MM.1S (cell line): Measurements from ENCODE around the gene CCDC6.

ENCODE experiments used
- DNase-seq: peaks from one replicate; pipeline ENCODE4 v3.0.0-alpha.2; 2015
- H2AFZ ChIP-seq: fragments of 300-600 bp; sonication (generic); 2 replicates; pipeline ENCODE4 v1.6.0; 2016; ENCODE audit warnings: antibody characterized with exemption, low read length
- H3F3A ChIP-seq: fragments of 300-600 bp; sonication (generic); 2 replicates; pipeline ENCODE4 v1.6.1; 2016; ENCODE audit warnings: mild to moderate bottlenecking, antibody characterized with exemption, low read length, moderate library complexity, mixed read lengths; ENCODE audit not compliant: insufficient read depth
- H3K27ac ChIP-seq: fragments of 300-600 bp; sonication (generic); 2 replicates; pipeline ENCODE4 v1.5.1; 2016; ENCODE audit warnings: mild to moderate bottlenecking, low read length
- H3K27me3 ChIP-seq: fragments of 300-600 bp; sonication (generic); replicated peaks from 2 replicates; pipeline ENCODE4 v1.6.0; 2016; ENCODE audit warnings: low read length; ENCODE audit not compliant: insufficient read depth
- H3K36me3 ChIP-seq: fragments of 300-600 bp; sonication (generic); replicated peaks from 2 replicates; pipeline ENCODE4 v1.6.1; 2016; ENCODE audit warnings: mild to moderate bottlenecking, low read length, mixed read lengths; ENCODE audit not compliant: insufficient read depth
- H3K4me1 ChIP-seq: fragments of 300-600 bp; sonication (generic); 2 replicates; pipeline ENCODE4 v1.6.1; 2016; ENCODE audit warnings: low read length, mixed read lengths
- H3K4me2 ChIP-seq: fragments of 300-600 bp; sonication (generic); 2 replicates; pipeline ENCODE4 v1.6.0; 2016; ENCODE audit warnings: low read depth, low read length
- H3K4me3 ChIP-seq: fragments of 300-600 bp; sonication (generic); 2 replicates; pipeline ENCODE4 v1.5.1; 2016; ENCODE audit warnings: low read length, mixed read lengths
- H3K79me2 ChIP-seq: fragments of 300-600 bp; sonication (generic); 2 replicates; pipeline ENCODE4 v1.6.1; 2016; ENCODE audit warnings: mixed run types, low read length, mixed read lengths
- H3K9ac ChIP-seq: fragments of 300-600 bp; sonication (generic); 2 replicates; pipeline ENCODE4 v1.6.1; 2016; ENCODE audit warnings: low read length, mixed read lengths
- H3K9me2 ChIP-seq: fragments of 300-600 bp; sonication (generic); replicated peaks from 2 replicates; pipeline ENCODE4 v1.6.1; 2016; ENCODE audit warnings: mild to moderate bottlenecking, low read length, mixed read lengths; ENCODE audit not compliant: insufficient read depth
- H3K9me3 ChIP-seq: fragments of 300-600 bp; sonication (generic); replicated peaks from 2 replicates; pipeline ENCODE4 v1.6.1; 2016; ENCODE audit warnings: mild to moderate bottlenecking, low read length, mixed read lengths; ENCODE audit not compliant: insufficient read depth
- H4K20me1 ChIP-seq: fragments of 300-600 bp; sonication (generic); 2 replicates; pipeline ENCODE4 v1.6.1; 2016; ENCODE audit warnings: mild to moderate bottlenecking, low read length, moderate library complexity, mixed read lengths; ENCODE audit not compliant: insufficient read depth
- CTCF ChIP-seq: fragments of 300-600 bp; sonication (generic); IDR thresholded peaks from 2 replicates; pipeline ENCODE4 v1.5.1; 2016; ENCODE audit warnings: antibody characterized with exemption, low read length, mixed read lengths
- EZH2 ChIP-seq: fragments of 300-600 bp; sonication (generic); optimal IDR thresholded peaks from 2 replicates; pipeline ENCODE3; 2017; ENCODE audit warnings: low read depth, mild to moderate bottlenecking, antibody characterized with exemption, low read length, mixed read lengths
- EZH2phosphoT487 ChIP-seq: fragments of 300-600 bp; sonication (generic); IDR thresholded peaks from 2 replicates; pipeline ENCODE4 v1.6.1; 2018; ENCODE audit warnings: antibody characterized with exemption, low read length

CCDC6 gene

DNA sequence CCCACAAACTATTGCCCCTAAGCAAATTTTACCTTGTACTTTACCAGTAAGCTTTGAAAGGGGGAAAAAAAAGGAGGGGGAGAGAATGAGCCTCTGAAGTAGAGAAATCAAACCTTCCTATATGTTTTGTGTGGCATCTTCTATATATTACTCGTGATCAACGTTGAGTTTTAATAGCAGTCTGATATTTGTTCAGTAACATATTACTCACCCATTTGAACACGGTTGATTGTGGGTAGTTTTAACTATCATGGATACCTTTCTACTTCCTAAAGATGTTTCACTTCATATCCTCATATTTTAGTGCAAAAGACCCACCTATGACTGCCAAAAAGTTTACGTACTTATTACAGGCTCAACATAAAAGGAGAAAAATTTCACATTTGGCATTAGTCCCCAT is 54.5 kb downstream of the CCDC6 start:
- Histone ChIP-seq H3K4me3 (no peak overlapping the region), H3K36me3 (no peaks in the 10 kb centered on the region), H3K4me1 (peaks cover 11% of the 10 kb centered on the region; the same call in 1 of the 2 replicates), H3K9me2 (no peaks in the 10 kb centered on the region), H3K27me3 (no peaks in the 10 kb centered on the region), H3K27ac (no peak overlapping the region), H2AFZ (no peak overlapping the region), H4K20me1 (no peaks in the 10 kb centered on the region), H3K79me2 (peaks cover 11% of the 10 kb centered on the region), H3K9me3 (no peaks in the 10 kb centered on the region), H3K4me2 (no peak overlapping the region), H3F3A (no peaks in the 10 kb centered on the region), H3K9ac (no peak overlapping the region)
- no peak for TF ChIP-seq CTCF
- no peak for TF ChIP-seq EZH2
- no peak for TF ChIP-seq EZH2phosphoT487
- no peak for DNase-seq

- no peaks in the 10 kb centered on the region for H3K79me2 ChIP-seq
- H3K9ac ChIP-seq = no peak overlapping the region
- H3K27me3 ChIP-seq = no peaks in the 10 kb centered on the region
- TF ChIP-seq CTCF (no peak), EZH2 (no peak), EZH2phosphoT487 (no peak)
- peaks cover 8% of the 10 kb centered on the region; the same call in 1 of the 2 replicates for H3K4me1 ChIP-seq
- H4K20me1 ChIP-seq = no peaks in the 10 kb centered on the region
- H3K9me2 ChIP-seq = no peaks in the 10 kb centered on the region
- no peak overlapping the region for H3K4me3 ChIP-seq
- H3K9me3 ChIP-seq = no peaks in the 10 kb centered on the region
- no peak overlapping the region for H3K4me2 ChIP-seq
- H3F3A ChIP-seq = no peaks in the 10 kb centered on the region
- H3K36me3 ChIP-seq = no peaks in the 10 kb centered on the region
- no peak overlapping the region for H3K27ac ChIP-seq
- no peak for DNase-seq
- no peak overlapping the region for H2AFZ ChIP-seq
These were observed 58.5 kb downstream of the CCDC6 start for GRCh38 chr10:59847888-59848287.

DNA sequence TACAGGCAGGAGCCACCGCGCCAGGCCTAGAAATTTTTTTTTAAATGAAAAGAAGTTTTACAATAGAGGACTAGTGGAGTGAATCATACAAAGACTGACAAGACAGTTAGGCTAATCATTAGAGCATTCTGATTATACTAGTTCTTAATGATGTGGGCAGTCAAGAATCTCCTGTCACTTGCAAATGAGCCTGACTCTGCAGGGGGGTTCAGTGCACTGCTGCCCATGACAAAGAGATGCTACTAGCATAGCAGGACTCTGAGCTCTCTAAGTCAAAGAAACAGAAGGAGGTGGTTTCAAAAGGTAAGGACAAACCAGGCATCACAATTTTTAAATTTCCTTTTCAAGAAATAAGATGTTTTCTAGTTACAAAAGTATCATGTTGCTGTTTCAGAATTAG is 59.0 kb downstream of the CCDC6 start:
- no peak for DNase-seq
- H3K27ac ChIP-seq = no peak overlapping the region
- H3K27me3 ChIP-seq = no peaks in the 10 kb centered on the region
- H3K9me2 ChIP-seq = no peaks in the 10 kb centered on the region
- H3K4me1 ChIP-seq = peaks cover 2% of the 10 kb centered on the region; the same call in 1 of the 2 replicates
- H3K79me2 ChIP-seq = no peaks in the 10 kb centered on the region
- H3K4me2 ChIP-seq = no peak overlapping the region
- TF ChIP-seq CTCF = no peak
- no peak for TF ChIP-seq EZH2phosphoT487
- no peak for TF ChIP-seq EZH2
- no peak overlapping the region for H3K9ac ChIP-seq
- H3K36me3 ChIP-seq = no peaks in the 10 kb centered on the region
- H3K9me3 ChIP-seq = no peaks in the 10 kb centered on the region
- H3K4me3 ChIP-seq = no peak overlapping the region
- no peaks in the 10 kb centered on the region for H4K20me1 ChIP-seq
- no peaks in the 10 kb centered on the region for H3F3A ChIP-seq
- no peak overlapping the region for H2AFZ ChIP-seq
